ENCODE data around the gene EPB41L4B.

DNA sequence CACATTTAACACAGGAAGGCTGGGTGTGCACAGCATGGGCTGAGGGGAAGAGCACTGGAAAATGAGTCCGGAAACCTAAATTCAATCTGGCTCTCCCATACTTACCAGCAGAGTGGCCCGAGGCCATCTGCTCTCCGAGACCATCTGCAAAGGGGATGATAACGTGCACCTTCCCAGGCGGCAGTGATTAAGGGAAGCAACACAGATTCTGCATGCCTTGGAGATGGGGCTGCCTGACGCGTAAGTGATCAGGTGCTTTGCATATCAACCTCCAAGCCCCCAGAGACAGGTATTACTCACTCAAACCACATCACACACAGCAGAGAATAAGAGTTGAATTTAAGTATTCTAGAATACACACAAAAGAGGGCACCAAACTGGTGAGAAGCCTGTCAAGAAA lies 9.1 kb downstream of the EPB41L4B start:
- TF ChIP-seq POLR2AphosphoS5 (IDR thresholded peaks at IDR 0.05; ENCODE audit: low read depth, low read length), result no peak
- TF ChIP-seq POLR2A (IDR thresholded peaks at IDR 0.05; ENCODE audit: low read depth, low read length), result no peak
